Kidney glomerular epithelial cell (primary cell): ENCODE results near the gene NFKBIE.
A peak's percentile ranks its signal among the peaks of the same experiment; 100 is the strongest.

Source experiments
- DNase-seq: peaks from one replicate; lab custom pipeline; 2025; lab: John Stamatoyannopoulos, UW

The NFKBIE gene

DNA sequence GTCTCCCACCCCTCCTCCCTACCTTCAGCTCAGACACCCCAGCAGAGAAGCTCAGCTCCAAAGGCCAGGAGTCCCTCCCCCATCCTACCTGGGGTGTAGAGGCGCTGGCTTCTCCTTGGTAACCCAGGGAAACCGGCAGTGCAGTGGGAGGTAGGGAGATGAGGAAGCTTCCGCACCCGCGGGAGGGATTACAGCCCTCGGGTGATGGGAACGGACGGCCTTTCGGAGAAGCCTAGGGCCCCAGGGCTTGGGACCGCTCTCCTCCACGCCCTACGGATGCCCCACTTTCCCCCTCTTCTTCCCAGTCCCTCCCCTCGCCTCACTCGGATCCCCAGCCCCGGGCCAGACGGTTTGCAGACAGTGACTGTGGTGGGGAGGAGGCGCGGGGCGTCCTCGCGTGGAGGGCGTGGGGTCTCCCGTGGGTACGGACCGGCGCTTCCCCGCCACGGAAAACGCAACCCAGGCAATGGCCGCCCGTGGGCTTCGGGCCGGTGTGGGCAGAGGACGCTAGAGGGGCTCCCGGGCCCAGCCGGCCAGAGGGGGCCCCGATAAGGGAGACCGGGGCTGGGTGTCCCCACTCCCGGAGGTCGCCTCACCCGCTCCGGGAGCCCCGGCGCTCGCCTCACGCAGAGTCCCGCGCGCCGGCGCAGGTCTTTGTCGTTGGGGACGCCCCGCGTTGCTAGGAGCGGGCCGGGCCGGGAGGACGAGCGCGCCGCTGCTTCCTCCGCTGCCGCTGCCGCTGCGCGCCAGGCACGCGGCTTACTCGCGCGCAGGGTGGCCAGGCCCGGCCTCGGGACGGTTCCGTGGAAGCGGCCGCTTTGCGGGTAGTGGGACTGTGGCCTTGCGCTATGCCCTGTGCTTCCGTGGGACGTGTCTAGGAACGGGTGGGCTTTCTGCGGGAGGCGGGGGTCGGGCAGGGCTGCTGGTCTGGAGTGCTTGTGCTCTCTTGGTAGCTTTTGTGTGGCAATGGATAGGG, 32.0 kb upstream of the NFKBIE start:
- no peak for DNase-seq

DNA sequence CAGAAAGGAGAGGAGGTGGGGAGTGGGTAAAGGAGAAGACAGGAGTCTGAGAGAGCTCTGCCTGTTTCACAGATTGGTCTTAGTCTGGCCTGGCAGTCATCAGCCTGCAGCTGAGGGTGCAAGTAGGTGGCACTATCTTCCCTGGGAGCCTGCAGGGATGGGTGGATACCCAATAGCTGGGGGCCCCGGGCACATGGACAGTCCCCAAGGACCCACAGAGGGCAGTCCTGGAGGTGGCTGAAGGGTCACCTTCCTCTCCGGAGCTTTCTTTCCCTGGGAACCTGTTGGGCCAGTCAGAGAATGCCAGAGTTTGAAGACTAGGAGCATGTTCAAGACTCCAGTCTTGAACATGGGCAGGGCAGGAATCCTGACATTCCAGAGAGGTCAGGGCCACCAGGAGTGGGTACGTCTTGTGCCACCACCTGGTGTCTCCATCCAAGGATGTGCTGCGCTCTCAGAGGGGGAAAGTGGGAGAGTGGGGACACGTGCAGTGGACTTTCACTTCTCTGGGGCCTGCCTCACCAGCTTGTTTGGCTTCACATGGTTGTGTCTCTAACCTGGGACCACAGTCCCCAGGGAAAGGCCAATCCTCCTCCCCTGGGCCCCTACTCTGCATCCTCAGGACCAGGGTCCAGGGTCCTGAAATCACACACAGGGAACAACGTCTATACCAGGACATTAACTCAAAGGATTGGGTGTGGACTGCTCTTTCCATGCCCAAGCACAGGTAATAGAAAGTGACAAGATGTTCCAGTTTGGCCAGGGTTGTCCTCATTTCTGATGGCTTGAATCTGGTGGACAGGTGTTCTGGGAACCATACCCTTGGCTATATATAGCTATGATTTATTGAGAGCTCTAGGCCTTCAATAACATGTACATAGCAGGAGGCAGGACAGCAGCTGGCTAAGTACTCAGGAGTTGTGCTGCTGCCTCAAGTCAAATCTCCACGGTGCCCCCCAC, 29.8 kb upstream of the NFKBIE start:
- no peak for DNase-seq

DNA sequence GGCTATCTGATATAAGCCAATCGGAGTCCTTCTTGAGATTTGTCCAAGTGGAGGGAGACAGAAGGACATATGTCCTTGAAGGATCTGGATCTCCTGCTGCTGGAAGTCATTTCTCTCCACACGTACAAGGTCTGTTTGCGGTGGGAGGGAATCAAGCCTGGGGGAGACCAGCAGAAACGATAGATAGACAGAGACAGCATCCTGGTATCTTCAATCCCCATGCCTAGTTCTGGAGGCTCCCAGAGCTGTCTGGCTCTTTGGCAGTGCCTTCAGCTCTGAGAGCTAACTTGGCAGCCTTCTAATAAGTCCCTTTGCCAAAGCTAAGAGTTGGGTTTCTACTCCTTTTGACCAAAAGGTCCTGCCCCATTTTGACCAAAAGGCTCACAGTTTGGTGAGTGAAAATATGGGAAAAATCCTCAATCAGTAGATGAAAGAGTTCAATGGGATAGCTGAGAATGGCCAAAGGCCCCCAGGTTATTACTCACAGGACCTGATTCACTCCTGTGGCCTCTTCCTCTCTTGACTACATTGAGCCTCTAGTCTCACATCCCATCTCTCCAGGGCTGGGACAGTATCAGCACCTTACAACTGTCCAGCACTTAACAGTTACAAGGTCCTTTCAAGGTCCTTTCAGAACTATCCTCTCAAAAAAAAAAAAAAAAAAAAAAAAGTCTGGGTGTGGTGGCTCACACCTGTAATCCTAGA, 27.5 kb upstream of the NFKBIE start:
- no peak for DNase-seq

DNA sequence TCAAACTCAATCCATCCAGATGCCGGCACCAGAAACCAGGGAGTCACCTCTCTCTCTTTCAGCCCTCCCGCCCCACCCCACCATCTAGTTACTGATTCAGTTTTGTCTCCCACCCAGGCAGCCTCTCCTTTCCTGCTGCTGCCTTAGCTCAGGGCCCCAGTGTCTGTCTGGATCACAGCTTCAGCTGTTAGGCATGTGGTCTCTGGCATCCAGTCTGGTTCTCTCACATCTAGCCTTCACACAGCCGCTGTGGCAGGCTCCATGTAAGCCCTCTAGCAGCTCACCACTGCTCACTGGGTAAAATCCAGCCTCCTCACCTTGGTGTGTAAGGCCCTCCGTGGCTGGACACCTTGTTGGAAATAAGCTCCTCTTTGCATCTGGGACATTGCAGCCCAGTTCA, 26.5 kb upstream of the NFKBIE start:
- no peak for DNase-seq

DNA sequence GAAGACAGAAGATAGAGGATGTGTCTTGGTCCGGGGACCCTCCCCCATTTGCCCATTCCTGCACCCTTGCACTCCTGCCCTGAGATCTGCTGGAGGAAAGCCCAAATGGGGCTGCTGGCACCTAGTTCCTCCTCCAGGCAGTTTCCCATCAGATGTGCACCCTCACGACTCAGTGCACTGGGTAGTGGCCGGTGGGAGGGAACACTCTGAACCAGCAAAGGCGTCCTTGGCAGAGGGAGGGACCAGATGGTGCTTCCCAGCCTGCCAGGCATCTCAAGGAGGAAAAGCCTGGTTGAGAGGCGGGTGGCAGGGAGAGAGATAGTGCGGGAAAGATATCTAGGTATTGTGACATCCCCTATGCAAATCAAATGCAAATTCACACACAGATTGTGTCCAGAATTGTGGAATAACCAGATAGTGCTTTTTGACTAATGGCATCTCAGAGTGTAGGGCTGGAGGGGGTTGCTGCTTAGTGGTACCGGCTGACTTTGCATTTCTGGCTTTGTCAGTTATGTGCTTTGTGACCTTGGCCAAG, 24.4 kb upstream of the NFKBIE start:
- no peak for DNase-seq

DNA sequence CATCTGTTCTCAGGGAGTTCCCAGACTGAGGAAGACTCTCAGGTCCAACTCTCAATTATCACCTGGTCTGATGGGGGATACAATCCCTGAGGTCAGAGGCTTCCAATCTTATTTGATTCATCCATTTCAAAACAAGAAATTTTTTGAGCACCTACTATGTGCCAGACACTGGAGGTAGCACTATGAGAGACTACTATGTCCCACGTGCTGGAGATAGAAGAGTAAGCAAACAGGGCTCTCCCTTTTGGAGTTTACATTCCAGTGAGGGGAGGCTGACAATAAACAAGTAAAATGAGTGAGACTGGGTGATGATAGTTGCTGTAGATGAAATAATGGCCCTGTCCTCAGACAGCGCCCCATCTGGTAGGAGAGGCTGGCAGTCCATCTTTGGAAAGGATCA, 21.4 kb upstream of the NFKBIE start:
- DNase-seq, result no peak

DNA sequence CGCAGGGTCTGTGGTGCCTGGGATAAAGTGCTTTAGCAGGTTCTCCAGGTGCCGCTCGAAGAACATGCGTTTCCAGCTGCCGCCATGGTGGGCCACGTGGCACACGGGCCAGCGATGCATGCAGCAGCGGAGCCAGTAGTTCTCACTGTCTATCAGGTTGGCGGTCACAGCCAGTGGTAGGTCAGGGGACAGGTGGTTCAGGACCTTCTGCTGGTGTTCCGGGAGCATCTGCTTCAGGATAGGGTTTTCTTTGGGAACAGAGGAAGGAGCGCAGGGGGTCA, 20.9 kb upstream of the NFKBIE start:
- DNase-seq, result no peak

DNA sequence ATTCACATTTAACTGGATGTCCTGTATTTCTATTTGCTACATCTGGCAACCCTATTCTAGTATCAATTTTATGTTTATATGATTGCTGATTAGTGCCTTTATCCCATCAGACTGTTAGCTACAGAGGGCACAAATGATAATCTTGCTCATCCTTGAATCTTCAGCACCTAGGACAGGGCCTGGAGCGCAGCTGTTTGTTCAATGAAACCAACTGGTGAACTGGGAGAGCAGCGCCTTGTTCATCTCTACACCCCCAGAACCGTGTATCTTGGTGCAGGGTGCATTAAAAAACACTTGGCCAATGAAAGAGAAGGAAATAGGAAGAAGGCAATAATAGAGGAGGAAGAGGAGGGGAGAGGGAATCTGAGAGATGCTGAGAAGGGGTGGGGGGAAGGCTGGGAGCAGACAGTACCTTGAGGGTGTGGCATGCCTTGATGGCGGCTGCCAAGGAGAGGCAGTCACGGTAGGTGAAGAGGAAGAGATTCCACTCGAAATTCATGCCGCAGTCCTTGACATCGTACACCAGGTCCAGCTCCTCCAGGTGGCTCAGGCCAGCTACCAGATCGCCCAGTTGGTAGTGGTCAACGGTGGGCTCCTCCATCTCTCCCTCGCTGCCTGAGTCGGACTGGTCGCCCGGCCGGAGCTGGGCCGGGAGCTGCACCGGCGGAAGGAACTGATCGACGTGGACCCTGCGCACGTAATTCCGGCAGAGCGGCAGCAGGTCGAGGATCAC, 20.4 kb upstream of the NFKBIE start:
- peak; percentile 27 for DNase-seq

DNA sequence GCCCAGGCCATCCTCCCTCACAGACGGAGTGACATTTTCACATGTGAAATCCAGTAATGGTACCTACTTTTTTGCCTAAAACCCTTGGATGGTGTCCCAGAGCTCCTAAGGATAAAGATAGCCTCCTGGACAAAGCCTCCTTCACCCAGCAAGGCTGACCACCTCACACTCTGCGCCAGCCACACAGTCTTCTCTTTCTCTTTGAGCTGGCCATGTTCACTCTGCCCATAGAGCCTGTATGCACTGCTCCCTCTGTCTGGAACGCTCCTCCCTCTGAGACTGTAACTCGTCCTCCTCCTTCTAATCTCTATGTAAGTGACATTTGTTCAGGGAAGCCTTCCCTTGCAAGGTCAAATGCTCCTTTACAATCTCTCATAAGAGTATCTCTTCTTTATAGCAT, 19.5 kb upstream of the NFKBIE start:
- no peak for DNase-seq

DNA sequence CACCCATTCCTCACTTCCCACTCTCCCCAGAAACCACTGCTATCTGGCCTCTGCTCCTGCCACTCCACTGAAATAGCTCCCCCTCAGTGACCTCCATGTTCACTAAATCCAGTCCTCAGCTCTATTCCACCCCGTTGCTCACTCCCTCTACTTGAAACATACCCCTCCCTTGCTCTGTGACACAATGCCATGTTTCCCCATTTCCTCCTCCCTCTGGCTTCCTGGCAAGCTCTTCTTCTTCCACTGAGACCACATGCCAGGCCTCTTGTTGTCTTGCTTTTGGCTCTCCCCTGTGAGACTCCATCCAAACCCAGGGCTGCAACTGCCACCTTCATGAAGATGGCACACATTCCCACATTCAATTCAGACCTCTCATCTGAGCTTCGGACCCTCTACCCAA, 18.8 kb upstream of the NFKBIE start:
- no peak for DNase-seq

DNA sequence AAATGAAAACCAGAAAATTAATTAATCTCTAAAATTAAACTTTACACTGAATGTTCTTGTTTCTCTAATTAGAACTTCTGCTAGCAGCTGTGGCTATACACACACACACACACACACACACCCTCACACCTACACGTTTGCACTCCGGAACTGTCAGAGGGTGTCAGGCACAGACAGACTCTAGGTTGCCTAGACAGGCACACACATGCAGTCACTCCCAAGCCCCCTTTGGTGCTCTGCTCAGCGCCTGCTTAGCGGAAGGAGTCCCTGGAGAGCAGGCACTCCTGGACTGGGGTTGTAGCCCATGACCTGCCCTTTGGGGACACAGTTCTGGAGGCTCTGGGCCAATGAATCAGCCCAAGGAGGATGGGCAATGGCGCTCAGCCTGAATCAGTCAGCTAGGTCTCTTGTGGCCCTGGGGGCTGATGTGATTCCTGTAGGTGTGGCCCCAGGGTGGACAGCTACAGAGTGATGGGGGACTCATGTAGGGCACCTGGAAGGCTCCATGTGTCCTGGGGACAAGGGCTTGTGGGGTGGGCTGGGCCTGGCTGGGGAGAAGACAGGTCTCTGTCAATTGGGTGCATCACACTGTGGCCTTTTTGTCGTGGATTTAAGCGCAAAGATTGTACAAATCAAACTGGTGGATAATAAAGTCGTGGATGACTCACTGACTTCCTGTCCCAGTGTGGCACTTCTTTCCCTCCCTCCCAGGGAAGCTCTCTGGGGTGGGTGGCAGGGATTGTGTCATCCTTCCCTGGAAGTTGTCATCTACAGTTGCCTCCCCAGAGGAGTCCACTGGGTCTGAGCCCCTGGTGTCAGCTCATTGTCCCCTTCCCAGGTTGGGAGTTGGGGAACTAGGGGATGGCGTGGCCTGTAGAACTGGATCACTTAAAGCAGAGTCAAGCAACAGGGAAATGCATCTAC, 13.7 kb upstream of the NFKBIE start:
- DNase-seq, result no peak

DNA sequence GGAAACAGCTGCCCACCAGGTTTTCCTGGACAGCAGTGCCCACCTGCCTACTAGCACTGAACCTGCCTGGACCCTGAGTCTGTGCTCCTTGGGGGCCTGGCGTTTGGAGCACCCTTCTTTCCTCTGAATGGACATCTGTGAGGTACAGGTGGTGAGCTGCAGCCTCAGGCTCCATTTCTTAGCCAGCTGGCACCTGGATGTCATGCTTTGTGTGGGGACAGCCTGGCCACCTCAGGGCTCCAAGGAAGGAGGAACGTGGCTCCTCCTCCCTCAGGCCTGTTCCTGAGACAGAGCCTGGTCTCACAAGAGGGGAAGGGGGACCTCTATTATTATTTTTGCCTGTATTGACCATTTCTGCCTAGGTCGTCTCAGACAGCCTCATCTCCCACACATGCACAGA, 13.0 kb upstream of the NFKBIE start:
- no peak for DNase-seq

DNA sequence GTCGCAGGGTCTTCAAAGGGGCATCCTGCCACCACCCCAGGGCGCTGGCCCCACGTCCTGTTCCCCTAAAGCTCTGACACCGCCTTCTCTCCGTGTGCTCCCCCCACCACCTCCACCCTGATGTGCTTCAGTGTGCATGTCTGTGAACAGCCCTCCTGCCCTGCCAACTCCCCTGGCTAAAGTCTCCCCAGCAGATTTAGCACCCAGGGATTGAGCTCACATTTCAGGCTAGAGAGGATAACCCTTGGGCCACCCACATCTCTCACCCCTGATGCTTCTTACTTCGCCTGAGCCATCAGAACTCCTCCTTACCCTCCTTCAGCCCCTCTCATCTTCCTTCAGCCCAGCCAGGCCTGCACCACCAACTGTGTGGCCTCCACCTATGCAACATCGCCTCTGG, 12.4 kb upstream of the NFKBIE start:
- no peak for DNase-seq

DNA sequence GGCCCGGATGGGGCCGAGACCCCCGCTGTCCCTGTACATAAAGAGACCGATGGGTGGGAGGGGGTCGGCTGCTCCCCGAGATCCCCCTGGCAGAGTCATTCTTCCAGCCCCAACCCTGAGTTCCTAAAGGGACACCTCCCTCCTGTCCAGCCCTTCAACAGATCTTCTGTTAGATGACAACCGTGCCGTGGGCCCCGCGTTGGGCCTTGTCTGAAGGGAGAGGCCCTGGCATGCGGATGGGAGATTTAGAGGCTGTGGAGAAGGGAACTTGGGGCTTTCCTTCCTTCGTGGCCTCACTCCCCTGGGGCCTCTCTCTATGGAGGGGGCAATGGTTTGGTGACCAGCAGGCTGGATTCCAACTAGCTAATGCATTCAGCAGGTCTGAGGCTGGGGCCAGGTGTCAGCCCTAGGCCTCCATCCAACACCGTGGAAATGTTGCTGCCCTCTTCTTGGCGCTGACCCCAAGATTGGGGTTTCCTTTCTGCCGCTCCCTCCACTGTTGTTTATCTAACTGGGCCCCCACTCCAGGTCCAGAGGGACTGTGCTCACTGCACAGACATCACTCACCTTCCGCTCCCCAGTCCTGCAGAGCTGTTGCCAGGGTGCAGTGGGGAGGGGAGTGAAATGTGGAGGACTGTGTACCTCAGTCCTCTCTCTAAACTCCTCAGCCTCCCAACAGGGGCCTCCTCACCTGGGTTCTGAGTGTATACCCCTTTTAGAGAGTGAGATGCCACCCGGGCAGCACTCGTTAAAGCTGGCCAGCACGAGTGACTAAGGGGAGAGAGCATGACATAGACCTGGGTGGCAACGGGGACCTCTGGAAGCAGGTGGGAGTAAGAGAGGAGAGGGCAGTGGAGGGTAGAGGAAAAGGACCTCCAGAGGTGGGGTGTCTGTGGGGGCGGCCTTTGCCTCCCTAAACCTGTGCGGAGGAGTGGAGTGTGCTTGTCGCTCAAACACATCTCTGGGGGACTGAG, 11.6 kb upstream of the NFKBIE start:
- no peak for DNase-seq

DNA sequence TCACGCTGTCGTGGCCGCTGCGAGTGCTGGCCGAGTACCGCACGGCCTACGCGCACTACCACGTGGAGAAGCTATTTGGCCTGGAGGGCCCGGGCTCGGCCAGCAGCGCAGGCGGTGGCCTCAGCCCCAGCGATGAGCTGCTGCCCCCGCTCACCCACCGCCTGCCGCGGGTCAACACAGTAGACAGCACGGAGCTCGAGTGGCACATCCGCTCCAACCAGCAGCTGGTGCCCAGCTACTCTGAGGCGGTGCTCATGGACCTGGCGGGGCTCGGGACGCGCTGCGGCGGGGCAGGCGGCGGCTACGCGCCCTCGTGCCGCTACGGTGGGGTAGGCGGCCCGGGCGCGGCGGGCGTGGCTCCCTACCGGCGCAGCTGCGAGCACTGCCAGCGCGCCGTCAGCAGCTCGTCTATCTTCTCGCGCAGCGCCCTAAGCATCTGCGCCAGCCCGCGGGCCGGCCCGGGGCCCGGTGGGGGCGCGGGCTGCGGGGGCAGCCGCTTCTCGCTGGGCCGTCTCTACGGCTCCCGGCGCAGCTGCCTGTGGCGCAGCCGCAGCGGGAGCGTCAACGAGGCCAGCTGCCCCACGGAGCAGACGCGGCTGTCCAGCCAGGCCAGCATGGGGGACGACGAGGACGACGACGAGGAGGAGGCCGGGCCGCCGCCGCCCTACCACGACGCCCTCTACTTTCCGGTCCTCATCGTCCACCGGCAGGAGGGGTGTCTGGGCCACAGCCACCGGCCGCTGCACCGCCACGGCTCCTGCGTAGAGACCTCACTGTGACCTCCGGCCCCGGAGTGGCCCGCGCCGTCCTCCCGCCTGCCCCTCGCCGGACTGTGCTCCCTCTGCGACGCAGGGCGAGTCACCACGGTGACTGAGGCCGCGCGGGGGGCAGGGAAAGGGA, 10.6 kb upstream of the NFKBIE start:
- no peak for DNase-seq

DNA sequence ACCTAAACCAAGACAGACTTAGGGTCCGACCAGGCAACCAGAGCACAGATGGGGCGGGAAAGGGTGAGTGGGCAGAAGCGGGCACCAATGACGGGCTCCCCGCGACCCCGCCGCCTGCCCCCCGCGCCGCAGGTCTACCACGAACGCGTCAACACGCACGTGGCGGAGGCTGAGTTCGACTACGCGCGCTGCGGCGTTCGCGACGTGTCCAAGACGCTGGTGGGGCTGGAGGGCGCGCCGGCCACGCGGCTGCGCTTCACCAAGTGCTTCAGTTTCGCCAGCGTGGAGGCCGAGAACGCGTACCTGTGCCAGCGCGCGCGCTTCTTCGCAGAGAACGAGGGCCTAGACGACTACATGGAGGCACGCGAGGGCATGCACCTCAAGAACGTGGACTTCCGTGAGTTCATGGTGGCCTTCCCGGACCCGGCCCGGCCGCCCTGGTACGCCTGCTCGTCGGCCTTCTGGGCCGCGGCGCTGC, 10.0 kb upstream of the NFKBIE start:
- DNase-seq, result no peak

DNA sequence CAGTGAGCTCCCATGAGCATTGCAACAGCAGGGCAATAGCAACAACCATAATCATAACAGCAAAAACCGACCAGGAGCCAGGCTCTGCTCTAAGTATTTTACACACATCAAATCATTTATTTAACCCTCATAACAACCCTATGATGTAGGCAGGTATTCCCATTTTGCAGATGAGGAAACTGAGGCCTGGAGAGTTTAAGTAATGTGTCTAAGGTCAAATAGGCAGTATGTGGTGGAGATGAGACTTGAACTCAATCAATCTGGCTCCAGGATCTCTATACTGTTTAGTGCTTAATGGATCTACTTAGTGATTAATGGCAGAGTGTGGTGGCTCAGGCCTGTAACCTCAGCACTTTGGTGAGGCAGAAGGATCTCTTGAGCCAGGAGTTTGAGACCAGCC, 8.3 kb upstream of the NFKBIE start:
- no peak for DNase-seq

DNA sequence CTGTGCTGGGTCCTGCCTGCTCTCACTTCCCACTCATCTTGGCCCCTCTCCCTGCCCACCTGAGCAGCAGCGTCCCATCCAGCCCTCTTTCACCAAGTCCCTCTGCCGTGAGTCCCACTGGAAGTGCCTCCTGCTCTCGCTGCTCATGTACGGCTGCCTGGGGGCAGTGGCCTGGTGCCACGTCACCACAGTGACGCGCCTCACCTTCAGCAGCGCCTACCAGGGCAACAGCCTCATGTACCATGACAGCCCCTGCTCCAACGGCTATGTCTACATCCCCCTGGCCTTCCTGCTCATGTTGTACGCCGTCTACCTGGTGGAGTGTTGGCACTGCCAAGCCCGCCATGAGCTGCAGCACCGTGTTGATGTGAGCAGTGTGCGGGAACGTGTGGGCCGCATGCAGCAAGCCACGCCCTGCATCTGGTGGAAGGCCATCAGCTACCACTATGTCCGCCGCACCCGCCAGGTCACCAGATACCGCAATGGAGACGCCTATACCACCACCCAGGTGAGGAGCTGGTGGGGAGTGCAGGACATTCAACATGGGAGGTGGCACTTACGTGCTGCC, 7.7 kb upstream of the NFKBIE start:
- no peak for DNase-seq
